RWPE1 (cell line): ENCODE results near the gene MARCHF3.

Experiments
- CTCF ChIA-PET: fragments of 350-600 bp; sonication (Branson Sonifier 250); formaldehyde crosslinking; extraction: SDS; loops from one replicate; lab custom pipeline; 2021; lab: Yijun Ruan, JAX
- POLR2A ChIA-PET: fragments of 400-600 bp; formaldehyde crosslinking; extraction: SDS; loops from one replicate; lab custom pipeline; 2020; ENCODE audit warnings: antibody characterized with exemption; ENCODE audit not compliant: low non-redundant PET; lab: Yijun Ruan, JAX
- DNase-seq: peaks from one replicate; pipeline ENCODE4 v3.0.0; 2012; ENCODE audit warnings: low spot score
- H3K27ac ChIP-seq: fragments of 450-650 bp; 2 replicates; pipeline ENCODE4 v1.5.1; 2017
- TF ChIP-seq, protein P1 (sequence below): fragments of 450-650 bp; conservative IDR thresholded peaks from 2 replicates; pipeline ENCODE4 v1.5.1; 2017; ENCODE audit warnings: low read depth, mild to moderate bottlenecking

Gene MARCHF3

DNA sequence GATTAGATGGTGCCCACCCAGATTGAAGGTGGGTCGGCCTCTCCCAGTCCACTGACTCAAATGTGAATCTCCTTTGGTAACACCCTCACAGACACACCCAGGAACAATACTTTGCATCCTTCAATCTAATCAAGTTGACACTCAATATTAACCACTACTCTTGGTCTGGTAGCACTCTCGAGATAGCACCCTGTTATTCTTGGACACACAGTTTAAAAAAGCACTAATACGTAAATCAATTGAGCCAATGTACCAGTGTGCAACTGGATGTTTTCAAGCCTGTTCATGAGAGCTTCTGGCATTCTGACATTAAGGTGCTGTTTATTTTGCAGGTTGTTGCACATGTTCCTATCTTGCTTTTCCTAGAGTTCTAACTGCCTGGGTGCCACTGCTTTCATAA lies 35.3 kb downstream of the MARCHF3 start:
- CTCF ChIA-PET, result interaction anchor here (0.8 to 1.1 kb wide), 3 partner anchors 10 to 18 kb away, joined by 3 to 4 read pairs (median 3); no protein-coding TSS in a partner anchor
- POLR2A ChIA-PET, result no interaction called here
- no peak for DNase-seq
- TF ChIP-seq, protein P1, sequence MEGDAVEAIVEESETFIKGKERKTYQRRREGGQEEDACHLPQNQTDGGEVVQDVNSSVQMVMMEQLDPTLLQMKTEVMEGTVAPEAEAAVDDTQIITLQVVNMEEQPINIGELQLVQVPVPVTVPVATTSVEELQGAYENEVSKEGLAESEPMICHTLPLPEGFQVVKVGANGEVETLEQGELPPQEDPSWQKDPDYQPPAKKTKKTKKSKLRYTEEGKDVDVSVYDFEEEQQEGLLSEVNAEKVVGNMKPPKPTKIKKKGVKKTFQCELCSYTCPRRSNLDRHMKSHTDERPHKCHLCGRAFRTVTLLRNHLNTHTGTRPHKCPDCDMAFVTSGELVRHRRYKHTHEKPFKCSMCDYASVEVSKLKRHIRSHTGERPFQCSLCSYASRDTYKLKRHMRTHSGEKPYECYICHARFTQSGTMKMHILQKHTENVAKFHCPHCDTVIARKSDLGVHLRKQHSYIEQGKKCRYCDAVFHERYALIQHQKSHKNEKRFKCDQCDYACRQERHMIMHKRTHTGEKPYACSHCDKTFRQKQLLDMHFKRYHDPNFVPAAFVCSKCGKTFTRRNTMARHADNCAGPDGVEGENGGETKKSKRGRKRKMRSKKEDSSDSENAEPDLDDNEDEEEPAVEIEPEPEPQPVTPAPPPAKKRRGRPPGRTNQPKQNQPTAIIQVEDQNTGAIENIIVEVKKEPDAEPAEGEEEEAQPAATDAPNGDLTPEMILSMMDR, result no peak
- no peak overlapping the region for H3K27ac ChIP-seq

DNA sequence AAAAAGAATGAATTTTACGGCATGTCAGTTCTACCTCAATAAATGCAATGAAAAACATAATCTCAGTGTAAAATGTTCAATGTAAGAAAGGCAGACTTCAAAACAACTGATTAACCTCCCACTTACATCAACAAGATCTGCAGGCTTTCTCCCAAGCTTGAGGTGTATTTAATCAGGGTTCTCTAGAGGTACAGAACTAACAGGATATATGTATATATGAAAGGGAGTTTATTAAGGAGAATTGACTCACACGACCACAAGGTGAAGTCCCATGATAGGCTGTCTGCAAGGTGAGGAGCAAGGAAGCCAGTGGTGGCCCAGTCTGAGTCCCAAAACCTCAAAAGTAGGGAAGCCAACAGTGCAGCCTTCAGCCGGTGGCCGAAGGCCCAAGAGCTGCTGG lies 35.9 kb downstream of the MARCHF3 start:
- H3K27ac ChIP-seq, result no peak overlapping the region
- ChIA-PET CTCF (interaction anchor here (0.8 to 1.1 kb wide), 3 partner anchors 11 to 19 kb away, joined by 3 to 4 read pairs (median 3); no protein-coding TSS in a partner anchor), POLR2A (no interaction called here)
- DNase-seq, result no peak
- TF ChIP-seq, protein P1, result no peak

DNA sequence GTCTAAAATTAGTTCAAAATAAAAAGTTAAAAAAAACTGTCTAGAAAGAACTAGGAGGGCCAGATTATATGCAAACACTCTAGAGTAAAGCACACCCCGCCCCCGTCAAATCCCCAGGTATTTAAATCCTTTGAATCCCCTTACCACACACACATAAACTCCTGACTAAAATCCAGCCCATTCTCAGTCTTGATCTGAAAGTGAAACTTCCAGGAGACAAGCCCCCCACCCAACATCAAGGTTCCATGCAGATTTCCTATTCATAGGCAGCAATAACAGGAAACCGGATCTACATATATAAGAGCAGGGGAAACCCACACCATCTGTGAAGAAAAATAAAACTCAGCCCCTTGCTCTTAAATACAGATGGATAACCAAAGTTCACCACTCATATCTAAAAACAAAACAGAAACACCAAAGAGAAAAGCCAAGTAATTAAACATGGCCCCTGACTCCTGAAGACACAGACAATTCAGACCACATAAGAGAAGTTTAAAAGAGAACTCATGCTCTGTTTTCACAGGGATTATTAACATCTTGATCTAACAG lies 42.3 kb downstream of the MARCHF3 start:
- CTCF ChIA-PET, result no interaction called here
- POLR2A ChIA-PET, result no interaction called here
- no peak overlapping the region for H3K27ac ChIP-seq
- no peak for DNase-seq
- TF ChIP-seq, protein P1, result no peak

DNA sequence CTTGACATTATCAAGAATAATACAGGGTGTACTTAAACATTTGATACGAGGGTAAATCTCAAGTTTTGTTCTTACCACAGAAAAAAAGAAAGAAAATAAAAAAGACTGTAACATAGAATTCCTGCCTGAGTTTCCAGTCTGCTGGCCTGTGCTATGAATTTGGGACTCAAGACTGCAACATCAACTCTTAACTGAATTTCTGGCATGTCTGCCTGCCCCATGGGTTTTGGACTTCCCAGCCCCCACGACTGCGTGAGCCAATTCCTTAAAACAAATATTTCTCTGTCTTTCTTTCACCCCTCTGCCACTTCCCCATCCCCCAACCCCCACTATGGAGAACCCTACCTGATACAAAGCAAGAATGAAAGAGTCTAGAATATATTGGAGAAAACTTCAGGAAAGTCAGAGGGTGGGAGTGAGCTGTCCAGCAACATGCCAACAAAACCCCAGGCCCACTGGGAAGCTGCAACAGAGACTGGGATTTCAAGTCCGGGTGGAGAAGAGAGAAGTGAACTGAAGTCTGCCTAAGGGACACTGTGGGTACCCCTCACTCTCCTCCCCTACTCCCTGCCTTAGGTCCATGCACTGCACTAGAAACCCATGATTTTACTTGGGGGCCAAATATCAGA lies 43.0 kb downstream of the MARCHF3 start:
- TF ChIP-seq, protein P1, result no peak
- no peak overlapping the region for H3K27ac ChIP-seq
- POLR2A ChIA-PET, result no interaction called here
- CTCF ChIA-PET, result no interaction called here
- no peak for DNase-seq

DNA sequence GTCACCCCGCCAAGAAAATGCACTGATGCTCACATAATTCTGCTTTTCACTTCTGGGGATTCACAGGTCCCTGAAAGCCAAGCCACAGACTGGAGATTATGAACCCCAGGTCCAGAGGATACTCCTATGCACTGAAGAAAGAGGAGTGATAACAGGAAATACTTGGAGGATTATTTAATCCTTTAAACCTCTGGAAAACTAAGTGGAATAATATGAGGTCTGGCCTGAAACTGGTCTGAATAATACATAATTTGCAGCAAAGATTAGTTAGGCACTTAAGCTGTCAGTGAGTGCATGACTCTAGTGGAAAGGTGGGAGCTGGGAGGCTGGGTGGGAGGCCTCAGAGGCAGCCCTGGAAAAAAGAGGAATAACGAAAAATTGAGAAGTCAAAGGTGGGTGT lies 45.7 kb downstream of the MARCHF3 start:
- ChIA-PET POLR2A (no interaction called here), CTCF (interaction anchor here (0.6 kb wide), 1 partner anchor 1947 kb away, joined by 3 read pairs; no protein-coding TSS in a partner anchor)
- TF ChIP-seq, protein P1, result no peak
- no peak overlapping the region for H3K27ac ChIP-seq
- no peak for DNase-seq

DNA sequence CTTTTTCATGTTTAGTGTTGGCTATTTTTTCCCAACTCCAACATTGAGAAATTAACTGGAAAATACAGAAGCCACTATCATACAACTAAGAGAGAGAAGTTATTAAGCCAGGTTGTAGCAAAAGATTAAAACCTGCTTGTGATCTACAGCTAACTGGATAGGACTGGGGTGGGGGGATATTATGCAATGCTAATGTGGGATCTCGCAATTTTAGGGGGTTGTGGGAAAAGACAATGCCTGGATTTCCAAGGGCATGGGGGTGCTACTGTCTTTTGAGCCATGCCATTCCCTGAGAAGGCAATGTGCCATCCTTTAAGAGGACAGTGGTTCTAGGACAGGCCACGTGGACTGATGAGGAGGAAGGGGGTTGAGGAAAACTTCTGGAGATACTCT lies 46.5 kb downstream of the MARCHF3 start:
- TF ChIP-seq, protein P1, result no peak
- no peak for DNase-seq
- H3K27ac ChIP-seq, result no peak overlapping the region
- ChIA-PET CTCF (interaction anchor here (0.6 to 1.0 kb wide), 2 partner anchors 11 to 44 kb away, joined by 3 to 7 read pairs; no protein-coding TSS in a partner anchor), POLR2A (interaction anchor here (0.6 kb wide), 1 partner anchor 226 kb away, joined by 9 read pairs; no protein-coding TSS in a partner anchor)
